HUES64 (cell line): Measurements from ENCODE around the gene CYP1A2.

ENCODE experiments used
- H3K27ac ChIP-seq: 2 replicates; pipeline ENCODE4 v1.7.0; 2013; ENCODE audit warnings: low read depth, low read length, inconsistent platforms
- H3K27me3 ChIP-seq: 2 replicates; pipeline ENCODE4 v1.6.1; 2013; ENCODE audit warnings: mild to moderate bottlenecking, low read length; ENCODE audit not compliant: insufficient read depth
- H3K36me3 ChIP-seq: 2 replicates; pipeline ENCODE4 v1.6.1; 2013; ENCODE audit warnings: mild to moderate bottlenecking, low read length; ENCODE audit not compliant: insufficient read depth
- H3K4me1 ChIP-seq: 2 replicates; pipeline ENCODE4 v1.6.1; 2013; ENCODE audit warnings: mild to moderate bottlenecking, low read length, moderate library complexity; ENCODE audit not compliant: insufficient read depth
- H3K4me3 ChIP-seq: 2 replicates; pipeline ENCODE4 v1.5.1; 2013; ENCODE audit warnings: mild to moderate bottlenecking, low read length, moderate library complexity
- H3K9ac ChIP-seq: 2 replicates; pipeline ENCODE4 v1.6.1; 2013; ENCODE audit warnings: mild to moderate bottlenecking, low read depth, low read length
- H3K9me3 ChIP-seq: 2 replicates; pipeline ENCODE4 v1.6.1; 2013; ENCODE audit warnings: low read depth, low read length; ENCODE audit not compliant: insufficient read depth
- WGBS: fragments of 150-250, 120-280 bp; methylation state at CpG from one replicate; pipeline ENCODE4 v1.1.7; 2013; ENCODE audit warnings: missing lambda C conversion rate; 5-methylcytosine and 5-hydroxymethylcytosine counted together

CYP1A2 gene

GRCh38 chr15:74791667-74792066, 43.0 kb downstream of the CYP1A2 start:
- H3K27me3 ChIP-seq, result no peaks in the 10 kb centered on the region; the same call in 1 of the 2 replicates
- H3K9ac ChIP-seq, result no peak overlapping the region
- H3K4me3 ChIP-seq, result no peak overlapping the region
- no peaks in the 10 kb centered on the region for H3K9me3 ChIP-seq
- 94% methylated on average over 7 of the region's 7 CpGs for WGBS
- H3K36me3 ChIP-seq, result no peaks in the 10 kb centered on the region
- no peak overlapping the region for H3K27ac ChIP-seq
- peaks cover 21% of the 10 kb centered on the region for H3K4me1 ChIP-seq

DNA sequence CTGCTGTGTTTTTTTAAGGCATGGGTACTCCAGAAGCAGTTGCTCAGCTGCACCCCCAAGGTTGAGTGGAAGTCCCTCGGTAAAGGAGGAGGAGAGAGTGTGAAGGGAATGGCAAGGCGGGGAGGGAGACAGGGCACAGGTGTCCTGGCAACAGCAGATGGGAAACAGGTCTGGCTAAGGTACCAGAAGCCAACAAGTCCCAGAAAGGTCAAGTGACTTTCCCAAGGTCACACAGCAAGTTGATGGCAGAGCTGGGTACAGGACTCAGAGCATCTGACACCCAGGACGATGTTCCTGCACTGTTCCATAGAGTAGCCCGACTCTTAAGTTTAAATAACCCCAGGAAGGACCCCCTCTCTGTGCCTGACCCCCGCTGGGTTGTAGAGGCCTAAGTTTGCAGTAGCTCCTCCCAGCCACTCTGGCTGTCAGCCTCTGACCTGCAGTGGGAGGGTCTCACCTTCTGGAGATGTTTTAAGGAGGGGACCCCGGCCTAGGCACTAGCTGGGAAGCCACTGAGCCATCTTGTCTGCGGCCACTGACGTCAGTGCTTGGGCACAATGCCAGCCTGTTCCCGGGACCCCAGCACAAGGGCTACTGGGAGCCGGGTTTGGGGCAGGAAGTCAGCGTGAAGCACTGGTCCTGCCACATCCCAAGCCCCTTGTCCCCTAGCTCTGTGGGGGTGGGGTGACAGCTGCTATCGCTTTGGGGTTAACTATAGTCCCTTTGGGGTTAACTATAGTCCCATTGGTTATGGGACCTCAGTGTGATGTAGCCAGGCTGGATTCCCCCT, 43.8 kb downstream of the CYP1A2 start:
- Histone ChIP-seq H3K36me3 (no peaks in the 10 kb centered on the region), H3K4me3 (no peak overlapping the region), H3K27me3 (no peaks in the 10 kb centered on the region; the same call in 1 of the 2 replicates), H3K4me1 (peaks cover 20% of the 10 kb centered on the region), H3K27ac (no peak overlapping the region), H3K9ac (no peak overlapping the region), H3K9me3 (no peaks in the 10 kb centered on the region)
- 86% methylated on average over 12 of the region's 12 CpGs for WGBS

- Histone ChIP-seq H3K9ac (no peak overlapping the region), H3K4me1 (peaks cover 12% of the 10 kb centered on the region), H3K27me3 (no peaks in the 10 kb centered on the region; the same call in 1 of the 2 replicates), H3K9me3 (no peaks in the 10 kb centered on the region), H3K27ac (no peak overlapping the region), H3K4me3 (no peak overlapping the region), H3K36me3 (no peaks in the 10 kb centered on the region)
- 63% methylated on average over 12 of the region's 12 CpGs for WGBS
Measured at GRCh38 chr15:74793135-74794028, 44.7 kb downstream of the CYP1A2 start.

DNA sequence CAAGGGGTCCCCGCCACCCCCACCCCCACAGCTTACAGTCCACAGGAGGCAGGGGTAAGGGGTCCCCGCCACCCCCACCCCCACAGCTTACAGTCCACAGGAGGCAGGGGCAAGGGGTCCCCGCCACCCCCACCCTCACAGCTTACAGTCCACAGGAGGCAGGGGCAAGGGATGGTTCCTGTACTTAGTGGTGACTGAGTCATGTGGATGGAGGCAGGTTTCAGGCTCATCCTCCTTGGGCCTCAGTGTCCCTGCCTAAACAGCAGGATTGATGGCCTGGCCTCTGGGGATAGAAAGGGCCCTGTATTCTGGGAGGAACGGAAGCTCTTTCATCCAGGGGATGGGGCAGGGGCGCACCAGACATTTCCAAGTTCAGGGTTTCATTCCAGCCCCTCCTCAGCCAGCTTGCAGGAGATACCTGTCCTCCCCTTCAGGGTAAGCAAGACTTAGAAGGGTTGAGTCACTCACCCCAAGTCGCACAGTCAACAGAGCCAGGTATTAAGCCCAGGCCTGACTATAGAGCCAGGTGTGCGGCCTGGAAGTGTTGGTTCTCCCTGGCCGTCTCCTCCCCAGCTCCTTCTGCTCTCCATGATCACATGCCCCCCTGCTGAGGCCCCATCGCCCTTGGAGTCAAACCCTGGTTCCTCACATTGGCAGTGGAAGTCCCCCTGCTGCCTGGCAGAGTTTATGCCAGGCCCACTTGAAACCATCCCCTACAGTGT, 45.8 kb downstream of the CYP1A2 start:
- no peaks in the 10 kb centered on the region; the same call in 1 of the 2 replicates for H3K27me3 ChIP-seq
- H3K9me3 ChIP-seq, result no peaks in the 10 kb centered on the region
- no peak overlapping the region for H3K9ac ChIP-seq
- peaks cover 2% of the 10 kb centered on the region; the same call in 1 of the 2 replicates for H3K4me1 ChIP-seq
- H3K36me3 ChIP-seq, result no peaks in the 10 kb centered on the region
- H3K27ac ChIP-seq, result no peak overlapping the region
- H3K4me3 ChIP-seq, result no peak overlapping the region
- WGBS, result 91% methylated on average over 6 of the region's 9 CpGs

DNA sequence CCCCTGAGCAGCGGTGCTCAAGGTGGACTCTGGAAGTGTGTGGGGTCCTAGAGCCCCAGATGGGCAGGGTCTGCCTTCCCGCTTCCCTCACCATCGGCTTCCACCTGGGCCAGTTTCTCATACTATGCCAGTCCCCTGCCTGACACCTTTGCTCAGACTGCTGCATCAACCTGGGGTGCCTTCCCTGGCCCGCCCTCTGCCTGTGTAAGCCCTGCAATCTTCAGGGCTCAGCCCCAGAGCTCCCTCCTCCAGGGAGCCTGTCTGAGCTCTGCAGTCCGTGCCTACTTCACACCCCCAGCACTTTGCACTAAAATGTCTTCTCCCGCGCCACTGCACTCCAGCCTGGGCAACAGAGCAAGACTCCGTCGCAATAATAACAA, 46.3 kb downstream of the CYP1A2 start:
- Histone ChIP-seq H3K4me3 (no peak overlapping the region), H3K36me3 (no peaks in the 10 kb centered on the region), H3K4me1 (no peaks in the 10 kb centered on the region; the same call in 1 of the 2 replicates), H3K27ac (no peak overlapping the region), H3K9me3 (no peaks in the 10 kb centered on the region), H3K9ac (no peak overlapping the region), H3K27me3 (no peaks in the 10 kb centered on the region)
- 90% methylated on average over 7 of the region's 9 CpGs for WGBS

DNA sequence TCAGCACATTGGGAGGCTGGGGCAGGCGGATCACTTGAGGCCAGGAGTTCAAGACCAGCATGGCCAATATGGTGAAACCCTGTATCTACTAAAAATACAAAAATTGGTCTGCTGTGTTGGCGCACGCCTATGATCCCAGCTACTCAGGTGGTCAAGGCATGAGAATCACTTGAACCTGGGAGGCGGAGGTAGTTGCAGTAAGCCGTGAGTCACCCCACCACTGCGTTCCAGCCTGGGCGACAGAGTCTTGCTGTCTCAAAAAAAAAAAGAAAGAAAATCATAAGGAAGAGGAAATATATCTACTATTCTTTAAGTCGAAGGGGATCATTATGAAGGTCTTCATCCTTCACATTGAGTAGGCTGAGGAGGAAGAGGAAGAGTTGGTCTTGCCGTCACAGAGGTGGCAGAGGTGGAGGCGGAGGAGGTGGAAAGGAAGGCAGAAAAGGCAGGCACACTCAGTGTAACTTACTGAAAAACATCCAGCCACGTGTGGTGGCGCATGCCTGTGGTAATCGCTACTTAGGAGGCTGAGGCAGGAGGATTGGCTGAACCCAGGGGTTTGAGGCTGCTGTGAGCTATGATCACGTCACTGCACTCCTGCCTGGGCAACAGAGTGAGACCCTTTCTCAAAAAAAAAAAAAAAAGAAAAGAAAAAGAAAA, 47.5 kb downstream of the CYP1A2 start:
- WGBS, result 97% methylated on average over 14 of the region's 14 CpGs
- Histone ChIP-seq H3K4me1 (no peaks in the 10 kb centered on the region; the same call in 1 of the 2 replicates), H3K36me3 (peaks cover 4% of the 10 kb centered on the region)

DNA sequence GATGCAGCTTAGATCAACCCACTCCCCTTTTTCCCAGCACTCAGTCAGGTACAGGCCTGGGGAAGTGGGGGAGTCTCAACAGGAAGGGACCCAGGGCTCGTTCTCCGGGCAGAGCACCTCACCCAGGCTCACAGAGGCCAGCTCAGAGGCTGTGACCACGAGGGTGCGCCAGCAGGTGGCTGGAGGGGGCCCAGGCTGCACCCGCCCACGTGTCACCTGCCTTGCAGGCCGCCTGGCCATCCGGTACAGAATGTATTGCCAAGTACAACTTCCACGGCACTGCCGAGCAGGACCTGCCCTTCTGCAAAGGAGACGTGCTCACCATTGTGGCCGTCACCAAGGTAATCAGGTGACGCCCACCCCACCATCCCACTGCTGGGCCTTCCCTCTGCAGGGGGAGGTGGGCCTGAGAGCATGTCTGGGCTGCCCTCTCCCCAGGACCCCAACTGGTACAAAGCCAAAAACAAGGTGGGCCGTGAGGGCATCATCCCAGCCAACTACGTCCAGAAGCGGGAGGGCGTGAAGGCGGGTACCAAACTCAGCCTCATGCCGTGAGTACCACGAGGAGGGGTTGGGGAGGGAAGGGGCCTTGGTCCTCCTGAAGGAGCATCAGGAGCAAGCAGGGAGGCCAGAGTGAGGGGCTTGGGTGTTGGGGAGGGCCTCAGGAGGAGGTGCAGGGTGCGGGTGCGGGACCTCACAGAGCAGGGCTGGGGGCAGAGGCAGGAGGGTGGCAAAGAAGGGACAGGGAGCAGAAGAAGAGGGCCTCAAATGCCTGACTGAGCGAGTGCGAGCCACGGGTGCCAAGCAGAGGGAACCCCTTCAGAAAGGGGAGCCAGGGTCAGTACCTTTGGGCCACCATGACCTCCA, 50.0 kb downstream of the CYP1A2 start:
- Histone ChIP-seq H3K4me1 (no peaks in the 10 kb centered on the region; the same call in 1 of the 2 replicates), H3K9ac (no peak overlapping the region), H3K27ac (no peak overlapping the region), H3K27me3 (no peaks in the 10 kb centered on the region), H3K36me3 (peaks cover 29% of the 10 kb centered on the region), H3K4me3 (no peak overlapping the region), H3K9me3 (no peaks in the 10 kb centered on the region)
- 93% methylated on average over 25 of the region's 25 CpGs for WGBS

More for the DNA sequence above, 47.5 kb downstream of the CYP1A2 start:
- Histone ChIP-seq H3K9me3 (no peaks in the 10 kb centered on the region), H3K27me3 (no peaks in the 10 kb centered on the region), H3K27ac (no peak overlapping the region), H3K4me3 (no peak overlapping the region), H3K9ac (no peak overlapping the region)

DNA sequence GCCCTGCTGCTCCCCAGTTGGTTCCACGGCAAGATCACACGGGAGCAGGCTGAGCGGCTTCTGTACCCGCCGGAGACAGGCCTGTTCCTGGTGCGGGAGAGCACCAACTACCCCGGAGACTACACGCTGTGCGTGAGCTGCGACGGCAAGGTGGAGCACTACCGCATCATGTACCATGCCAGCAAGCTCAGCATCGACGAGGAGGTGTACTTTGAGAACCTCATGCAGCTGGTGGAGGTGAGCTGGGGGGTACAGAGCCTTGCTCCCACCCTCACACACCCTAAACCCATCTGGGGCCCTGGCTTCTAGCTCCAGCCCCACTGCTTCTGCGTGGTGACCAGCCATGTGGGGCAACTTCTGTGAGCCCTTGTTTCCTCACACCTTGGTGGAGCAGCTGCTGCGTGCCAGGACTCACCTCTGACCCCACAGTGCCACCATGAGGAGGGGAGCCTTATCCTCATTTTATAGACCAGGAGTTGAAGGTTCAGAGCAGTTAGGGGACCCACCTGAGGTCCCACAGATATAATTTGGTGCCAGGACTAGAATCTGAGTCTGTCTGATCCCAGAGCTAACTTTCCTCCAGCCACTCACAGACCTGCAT, 50.7 kb downstream of the CYP1A2 start:
- H3K9me3 ChIP-seq, result no peaks in the 10 kb centered on the region
- no peak overlapping the region for H3K9ac ChIP-seq
- H3K4me1 ChIP-seq, result no peaks in the 10 kb centered on the region; the same call in 1 of the 2 replicates
- peaks cover 35% of the 10 kb centered on the region for H3K36me3 ChIP-seq
- WGBS, result 94% methylated on average over 16 of the region's 16 CpGs
- no peak overlapping the region for H3K4me3 ChIP-seq
- H3K27ac ChIP-seq, result no peak overlapping the region
- H3K27me3 ChIP-seq, result no peaks in the 10 kb centered on the region

DNA sequence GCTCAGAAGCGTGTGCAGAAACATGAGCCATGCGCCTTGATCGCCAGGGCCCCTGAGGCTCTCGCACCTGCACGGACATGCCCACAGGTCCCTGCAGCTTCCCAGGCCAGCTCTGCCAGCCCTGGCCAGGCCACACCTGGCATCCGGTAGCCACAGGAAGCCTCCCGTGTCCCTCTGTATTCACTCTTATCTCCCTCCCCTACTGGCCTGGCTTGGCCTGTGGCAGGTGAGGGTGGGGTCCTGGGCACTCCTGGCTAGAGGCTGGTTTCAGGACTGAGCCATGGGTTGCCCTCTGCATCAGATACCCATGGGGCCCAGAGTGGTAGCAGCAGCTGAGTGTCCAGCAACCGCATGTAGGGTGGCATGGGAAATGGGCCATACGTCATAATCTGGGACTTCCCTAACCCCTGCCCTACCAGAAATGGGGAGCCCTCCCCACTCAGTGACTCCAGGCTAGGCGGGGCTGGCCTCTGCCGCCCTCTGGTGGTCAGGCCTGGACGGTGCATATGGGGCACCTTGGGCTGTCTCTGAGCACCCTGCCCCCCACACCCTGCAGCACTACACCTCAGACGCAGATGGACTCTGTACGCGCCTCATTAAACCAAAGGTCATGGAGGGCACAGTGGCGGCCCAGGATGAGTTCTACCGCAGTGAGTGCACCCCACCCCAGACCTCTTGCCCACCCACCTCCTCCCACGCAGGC, 51.4 kb downstream of the CYP1A2 start:
- 68% methylated on average over 18 of the region's 18 CpGs for WGBS
- H3K36me3 ChIP-seq, result peaks cover 35% of the 10 kb centered on the region
- H3K4me3 ChIP-seq, result no peak overlapping the region
- H3K9ac ChIP-seq, result no peak overlapping the region
- H3K27ac ChIP-seq, result no peak overlapping the region
- no peaks in the 10 kb centered on the region for H3K9me3 ChIP-seq
- H3K4me1 ChIP-seq, result no peaks in the 10 kb centered on the region; the same call in 1 of the 2 replicates
- H3K27me3 ChIP-seq, result no peaks in the 10 kb centered on the region
